ENCODE measurements around the gene OIT3. TPM values are rescaled to one million over a fixed set of nuclear protein-coding genes. Genes with fewer than 3 reads are reported as not detected.

Gene OIT3
- total RNA-seq: not detected

DNA sequence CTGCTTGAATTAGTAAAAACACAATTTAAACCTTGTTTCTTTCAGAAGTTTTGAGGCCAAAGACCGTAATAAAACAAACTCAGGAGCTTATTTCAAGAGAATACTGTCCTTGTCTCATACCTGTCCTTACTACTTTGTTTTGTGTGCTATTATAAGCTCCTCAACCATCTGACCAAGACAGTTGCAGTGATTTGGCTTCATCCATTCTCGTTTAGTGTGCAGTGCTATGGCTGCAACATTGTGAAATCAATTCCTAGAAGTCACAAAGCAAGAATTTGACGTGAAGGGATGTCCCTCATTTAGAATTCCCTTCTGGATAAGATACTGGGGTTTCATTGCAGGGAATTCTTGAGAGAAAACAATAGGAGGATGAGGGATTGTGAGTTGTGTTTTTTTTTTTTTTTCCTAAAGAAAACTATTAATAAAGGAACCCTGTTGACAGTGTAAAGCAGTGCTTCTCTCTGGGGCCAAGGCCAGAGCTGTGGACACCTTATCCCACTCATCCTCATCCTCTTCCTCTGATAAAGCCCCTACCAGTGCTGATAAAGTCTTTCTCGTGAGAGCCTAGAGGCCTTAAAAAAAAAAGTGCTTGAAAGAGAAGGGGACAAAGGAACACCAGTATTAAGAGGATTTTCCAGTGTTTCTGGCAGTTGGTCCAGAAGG is at the start of gene OIT3:
TSS of gene OIT3 (plus strand) at position 604 of the 663 bp plus-strand sequence. CDS start 60 bp downstream, outside the sequence.
- H3K9me3 Mint-ChIP-seq (ENCODE audit: low read depth): no peaks in the 10 kb centered on the region
- no peak within 1 kb of the TSS for H3K4me3 Mint-ChIP-seq
- ChIA-PET CTCF (interaction anchor here (1.0 kb wide), 1 partner anchor 17 kb away, joined by 3 read pairs; no protein-coding TSS in a partner anchor), POLR2A (no interaction called here)
- no peak within 1 kb of the TSS for H3K27ac Mint-ChIP-seq
- intact Hi-C loops (cut with DNase I, micrococcal nuclease): no loop called here
- ATAC-seq (no peak), DNase-seq (no peak)
- H3K27me3 Mint-ChIP-seq: peaks cover 6% of the 10 kb centered on the region
- peaks cover 3% of the 10 kb centered on the region for H3K36me3 Mint-ChIP-seq (ENCODE audit: low read depth)
- H3K4me1 Mint-ChIP-seq: no peaks in the 10 kb centered on the region

DNA sequence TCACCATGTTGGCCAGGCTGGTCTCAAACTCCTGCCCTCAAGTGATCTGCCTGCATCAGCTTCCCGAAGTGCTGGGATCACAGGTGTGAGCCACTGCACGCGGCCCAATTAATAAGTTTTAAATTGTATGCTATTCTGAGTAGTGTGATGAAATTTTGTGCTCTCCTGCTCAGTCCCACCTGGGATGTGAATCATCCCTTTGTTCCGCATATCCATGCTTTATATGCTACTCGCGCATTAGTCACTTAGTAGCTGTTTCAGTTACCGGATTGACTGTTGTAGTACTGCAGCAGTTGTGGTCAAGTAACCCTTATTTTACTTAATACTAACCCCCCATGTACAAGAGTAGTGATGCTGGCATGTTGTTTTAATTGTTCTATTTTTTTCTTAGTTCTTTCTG is 47.3 kb upstream of the OIT3 start:
- Mint-ChIP-seq H3K4me3 (no peak overlapping the region), H3K4me1 (peaks cover 4% of the 10 kb centered on the region), H3K36me3 (ENCODE audit: low read depth) (peaks cover 4% of the 10 kb centered on the region), H3K9me3 (ENCODE audit: low read depth) (no peaks in the 10 kb centered on the region), H3K27ac (no peak overlapping the region), H3K27me3 (no peaks in the 10 kb centered on the region)
- ChIA-PET POLR2A (interaction anchor here (0.6 kb wide), 1 partner anchor 263 kb away, joined by 11 read pairs; no protein-coding TSS in a partner anchor), CTCF (no interaction called here)
- no peak for DNase-seq
- peak; percentile 84 for ATAC-seq
- intact Hi-C loops (cut with DNase I, micrococcal nuclease): no loop called here

DNA sequence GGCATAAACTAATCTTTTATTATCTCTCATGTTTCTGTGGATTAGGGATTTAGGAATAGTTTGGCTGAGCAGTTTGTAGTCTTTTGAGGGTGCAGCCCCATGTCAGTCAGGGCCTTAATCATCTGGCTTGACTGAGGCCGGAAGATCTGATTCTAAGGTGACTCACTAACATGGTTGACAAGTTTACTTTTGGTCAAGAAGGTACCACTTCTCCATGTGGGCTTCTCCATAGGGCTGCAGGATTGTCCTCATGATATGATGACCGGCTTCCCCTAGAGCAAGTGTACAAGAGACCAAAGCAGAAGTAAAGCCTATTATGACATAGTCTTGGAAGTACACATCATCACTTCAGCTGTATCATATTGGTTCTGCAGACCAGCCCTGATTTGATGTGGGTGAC is 45.9 kb upstream of the OIT3 start:
- ATAC-seq: no peak
- Mint-ChIP-seq H3K9me3 (ENCODE audit: low read depth) (no peaks in the 10 kb centered on the region), H3K36me3 (ENCODE audit: low read depth) (peaks cover 4% of the 10 kb centered on the region), H3K4me1 (peaks cover 4% of the 10 kb centered on the region), H3K27ac (no peak overlapping the region), H3K4me3 (no peak overlapping the region), H3K27me3 (no peaks in the 10 kb centered on the region)
- intact Hi-C loops (cut with DNase I, micrococcal nuclease): no loop called here
- CTCF ChIA-PET: no interaction called here
- POLR2A ChIA-PET: no interaction called here
- no peak for DNase-seq

DNA sequence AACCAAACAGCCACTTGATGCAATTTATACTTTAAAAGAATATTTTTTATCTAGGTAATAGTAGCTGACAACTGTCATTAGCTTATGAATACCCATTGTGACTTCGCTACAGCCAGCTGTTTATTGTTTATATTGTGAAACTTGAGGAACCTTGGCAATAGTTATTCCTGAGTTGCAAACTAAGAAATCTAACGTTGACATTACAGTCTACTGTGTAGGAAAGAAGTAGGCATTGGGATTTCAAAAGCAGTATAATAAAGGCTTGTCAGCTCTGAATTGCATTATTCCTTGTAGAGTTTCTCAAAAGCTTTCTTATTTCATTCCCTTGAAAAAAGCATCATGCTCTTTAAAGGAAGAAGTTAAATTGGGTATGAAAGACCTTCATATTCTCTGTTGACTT is 42.7 kb upstream of the OIT3 start:
- Mint-ChIP-seq H3K27ac (no peak overlapping the region), H3K9me3 (ENCODE audit: low read depth) (no peaks in the 10 kb centered on the region), H3K27me3 (no peaks in the 10 kb centered on the region), H3K4me3 (no peak overlapping the region), H3K36me3 (ENCODE audit: low read depth) (peaks cover 4% of the 10 kb centered on the region), H3K4me1 (peaks cover 4% of the 10 kb centered on the region)
- intact Hi-C loops (cut with DNase I, micrococcal nuclease): no loop called here
- ATAC-seq: no peak
- CTCF ChIA-PET: interaction anchor here (0.6 to 1.0 kb wide), 4 partner anchors 24 to 395 kb away, joined by 3 read pairs; no protein-coding TSS in a partner anchor
- no peak for DNase-seq
- POLR2A ChIA-PET: no interaction called here

DNA sequence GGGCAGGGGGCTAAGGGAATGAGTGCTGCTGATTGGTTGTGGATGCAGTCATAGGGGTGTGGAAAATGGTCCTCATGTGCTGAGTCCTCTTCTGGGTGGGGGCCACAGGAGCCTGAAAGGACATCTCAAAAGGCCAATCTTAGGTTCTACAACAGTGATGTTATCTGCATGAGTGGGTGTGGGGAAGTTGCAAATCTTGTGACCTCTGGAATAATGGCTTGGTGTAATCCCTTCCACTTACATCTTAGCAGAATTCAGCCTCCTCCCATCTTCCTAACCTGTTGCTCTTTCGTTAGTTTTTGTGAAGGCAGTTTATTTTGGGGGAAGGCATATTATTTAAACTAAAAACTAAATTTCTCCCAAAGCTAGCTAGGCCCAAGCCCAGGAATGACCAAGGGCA is 42.0 kb upstream of the OIT3 start:
- peaks cover 4% of the 10 kb centered on the region for H3K36me3 Mint-ChIP-seq (ENCODE audit: low read depth)
- ChIA-PET CTCF (interaction anchor here (0.6 to 1.0 kb wide), 2 partner anchors 150 to 394 kb away, joined by 3 read pairs; no protein-coding TSS in a partner anchor), POLR2A (no interaction called here)
- no peaks in the 10 kb centered on the region for H3K4me1 Mint-ChIP-seq
- H3K4me3 Mint-ChIP-seq: no peak overlapping the region
- intact Hi-C loops (cut with DNase I, micrococcal nuclease): no loop called here
- ATAC-seq: no peak
- DNase-seq: no peak
- no peaks in the 10 kb centered on the region for H3K9me3 Mint-ChIP-seq (ENCODE audit: low read depth)
- no peaks in the 10 kb centered on the region for H3K27me3 Mint-ChIP-seq
- no peak overlapping the region for H3K27ac Mint-ChIP-seq

DNA sequence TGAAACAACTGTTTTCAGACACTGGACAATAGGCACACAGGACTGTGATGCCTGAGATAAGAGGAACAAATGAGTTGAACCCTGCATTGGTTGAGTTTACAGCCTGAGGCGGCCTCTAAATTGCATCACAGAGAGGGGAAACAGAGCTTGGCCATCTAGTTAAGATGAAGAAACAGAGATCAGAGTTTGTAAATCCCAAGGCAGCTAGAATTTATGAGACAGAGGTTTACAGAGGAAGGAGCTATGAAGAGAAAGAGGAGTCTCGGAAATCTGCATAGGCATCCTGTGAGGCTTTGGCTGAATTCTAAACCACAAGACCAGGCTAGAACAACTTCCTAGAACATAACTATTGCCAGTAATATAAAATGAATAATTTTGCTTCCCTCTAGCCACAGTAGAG is 41.0 kb upstream of the OIT3 start:
- intact Hi-C loops (cut with DNase I, micrococcal nuclease): no loop called here
- no peak overlapping the region for H3K27ac Mint-ChIP-seq
- no peaks in the 10 kb centered on the region for H3K4me1 Mint-ChIP-seq
- no peaks in the 10 kb centered on the region for H3K9me3 Mint-ChIP-seq (ENCODE audit: low read depth)
- H3K36me3 Mint-ChIP-seq (ENCODE audit: low read depth): peaks cover 4% of the 10 kb centered on the region
- ChIA-PET CTCF (interaction anchor here (0.6 to 1.2 kb wide), 4 partner anchors 10 to 202 kb away, joined by 3 read pairs; no protein-coding TSS in a partner anchor), POLR2A (no interaction called here)
- DNase-seq (no peak), ATAC-seq (no peak)
- no peak overlapping the region for H3K4me3 Mint-ChIP-seq
- H3K27me3 Mint-ChIP-seq: no peaks in the 10 kb centered on the region

DNA sequence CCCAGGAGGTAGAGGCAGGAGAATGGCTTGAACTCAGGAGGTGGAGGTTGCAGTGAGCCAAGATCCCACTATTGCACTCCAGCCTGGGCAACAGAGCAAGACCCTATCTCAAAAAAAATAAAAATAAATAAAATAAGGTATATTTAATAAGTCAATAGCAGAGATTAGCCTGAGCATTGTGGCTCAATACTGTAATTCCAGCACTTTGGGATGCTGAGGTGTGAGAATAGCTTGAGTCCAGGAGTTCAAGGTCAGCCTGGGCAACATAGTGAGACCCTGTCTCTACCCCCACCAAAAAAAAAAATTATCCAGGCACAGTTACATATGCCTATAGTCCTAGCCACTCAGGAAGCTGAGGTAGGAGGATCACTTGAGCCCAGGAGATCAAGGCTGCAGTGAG is 38.4 kb upstream of the OIT3 start:
- no peaks in the 10 kb centered on the region for H3K9me3 Mint-ChIP-seq (ENCODE audit: low read depth)
- CTCF ChIA-PET: no interaction called here
- POLR2A ChIA-PET: interaction anchor here (0.6 kb wide), 1 partner anchor 101 kb away, joined by 6 read pairs; no protein-coding TSS in a partner anchor
- no peak overlapping the region for H3K4me3 Mint-ChIP-seq
- ATAC-seq: no peak
- DNase-seq: no peak
- H3K36me3 Mint-ChIP-seq (ENCODE audit: low read depth): no peaks in the 10 kb centered on the region
- no peak overlapping the region for H3K27ac Mint-ChIP-seq
- no peaks in the 10 kb centered on the region for H3K27me3 Mint-ChIP-seq
- no peaks in the 10 kb centered on the region for H3K4me1 Mint-ChIP-seq
- intact Hi-C loops (cut with DNase I, micrococcal nuclease): no loop called here

DNA sequence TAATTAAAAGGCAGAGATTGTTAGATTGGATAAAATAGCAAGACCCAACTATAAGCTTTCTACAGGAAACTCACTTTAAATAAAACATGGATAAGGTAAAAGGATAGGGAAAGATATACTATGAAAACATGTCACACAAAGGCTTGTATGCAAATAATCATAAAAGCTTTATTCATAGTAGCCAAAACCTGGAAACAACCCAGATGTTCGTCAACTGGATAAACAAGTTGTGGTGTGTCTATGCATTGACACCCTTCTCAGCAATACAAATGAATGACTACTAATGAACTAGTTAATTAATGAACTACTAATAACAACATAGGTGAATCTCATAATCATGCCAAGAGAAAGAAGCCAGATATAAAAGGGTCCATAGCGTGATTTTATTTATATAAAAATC is 37.7 kb upstream of the OIT3 start:
- DNase-seq: no peak
- H3K27me3 Mint-ChIP-seq: no peaks in the 10 kb centered on the region
- no peak for ATAC-seq
- no peak overlapping the region for H3K4me3 Mint-ChIP-seq
- H3K4me1 Mint-ChIP-seq: no peaks in the 10 kb centered on the region
- H3K27ac Mint-ChIP-seq: no peak overlapping the region
- H3K36me3 Mint-ChIP-seq (ENCODE audit: low read depth): no peaks in the 10 kb centered on the region
- no peaks in the 10 kb centered on the region for H3K9me3 Mint-ChIP-seq (ENCODE audit: low read depth)
- ChIA-PET CTCF (no interaction called here), POLR2A (interaction anchor here (0.6 kb wide), 1 partner anchor 102 kb away, joined by 6 read pairs; no protein-coding TSS in a partner anchor)
- intact Hi-C loops (cut with DNase I, micrococcal nuclease): no loop called here

DNA sequence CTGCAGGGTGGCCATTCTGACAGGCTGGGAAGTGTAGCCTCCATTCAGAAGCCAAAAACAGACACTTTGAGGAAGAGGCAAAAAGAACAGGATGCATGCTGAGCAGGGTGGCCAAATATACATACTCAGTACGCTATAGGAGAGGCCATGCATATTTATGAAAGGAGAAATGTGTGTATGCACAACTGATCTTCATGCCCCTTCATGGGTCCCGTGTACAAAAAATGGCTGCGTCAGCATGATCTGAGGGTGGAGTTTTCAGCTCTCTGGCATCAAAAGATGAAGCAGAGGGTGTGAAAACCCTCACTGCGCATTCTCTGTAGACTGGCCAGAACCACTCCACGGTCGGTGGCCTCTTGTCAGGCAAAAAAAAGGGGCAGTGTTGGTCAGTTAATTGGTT is 35.5 kb upstream of the OIT3 start:
- Mint-ChIP-seq H3K27me3 (no peaks in the 10 kb centered on the region), H3K9me3 (ENCODE audit: low read depth) (no peaks in the 10 kb centered on the region), H3K4me3 (no peak overlapping the region), H3K4me1 (no peaks in the 10 kb centered on the region), H3K27ac (no peak overlapping the region), H3K36me3 (ENCODE audit: low read depth) (no peaks in the 10 kb centered on the region)
- intact Hi-C loops (cut with DNase I, micrococcal nuclease): no loop called here
- DNase-seq (no peak), ATAC-seq (no peak)
- ChIA-PET CTCF (interaction anchor here (1.3 to 1.9 kb wide), 2 partner anchors 31 to 671 kb away, joined by 3 to 5 read pairs; no protein-coding TSS in a partner anchor), POLR2A (no interaction called here)

DNA sequence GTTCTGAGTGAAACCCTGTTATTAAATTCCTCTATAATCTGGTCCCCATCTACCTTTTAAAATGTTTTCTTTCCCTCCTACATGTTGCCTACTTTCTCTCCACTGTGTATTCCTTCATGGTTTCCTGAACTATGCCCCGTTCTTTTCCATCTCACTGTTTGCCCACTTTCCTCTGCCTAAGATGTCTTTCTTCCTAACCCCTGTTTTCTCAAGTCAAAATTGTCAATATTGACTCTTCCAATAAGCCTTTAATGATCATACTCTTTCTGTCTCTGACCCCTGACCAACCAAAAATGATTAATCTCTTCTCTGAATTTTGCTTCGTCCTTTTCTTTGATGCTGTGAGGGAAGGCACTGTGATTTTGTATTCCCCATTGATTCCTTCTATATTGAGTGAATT is 30.6 kb upstream of the OIT3 start:
- ATAC-seq (no peak), DNase-seq (no peak)
- Mint-ChIP-seq H3K27me3 (no peaks in the 10 kb centered on the region), H3K27ac (no peak overlapping the region), H3K4me1 (no peaks in the 10 kb centered on the region), H3K36me3 (ENCODE audit: low read depth) (no peaks in the 10 kb centered on the region), H3K9me3 (ENCODE audit: low read depth) (no peaks in the 10 kb centered on the region), H3K4me3 (no peak overlapping the region)
- intact Hi-C loops (cut with DNase I, micrococcal nuclease): no loop called here
- POLR2A ChIA-PET: no interaction called here
- CTCF ChIA-PET: interaction anchor here (0.6 kb wide), 1 partner anchor 23 kb away, joined by 3 read pairs; no protein-coding TSS in a partner anchor

DNA sequence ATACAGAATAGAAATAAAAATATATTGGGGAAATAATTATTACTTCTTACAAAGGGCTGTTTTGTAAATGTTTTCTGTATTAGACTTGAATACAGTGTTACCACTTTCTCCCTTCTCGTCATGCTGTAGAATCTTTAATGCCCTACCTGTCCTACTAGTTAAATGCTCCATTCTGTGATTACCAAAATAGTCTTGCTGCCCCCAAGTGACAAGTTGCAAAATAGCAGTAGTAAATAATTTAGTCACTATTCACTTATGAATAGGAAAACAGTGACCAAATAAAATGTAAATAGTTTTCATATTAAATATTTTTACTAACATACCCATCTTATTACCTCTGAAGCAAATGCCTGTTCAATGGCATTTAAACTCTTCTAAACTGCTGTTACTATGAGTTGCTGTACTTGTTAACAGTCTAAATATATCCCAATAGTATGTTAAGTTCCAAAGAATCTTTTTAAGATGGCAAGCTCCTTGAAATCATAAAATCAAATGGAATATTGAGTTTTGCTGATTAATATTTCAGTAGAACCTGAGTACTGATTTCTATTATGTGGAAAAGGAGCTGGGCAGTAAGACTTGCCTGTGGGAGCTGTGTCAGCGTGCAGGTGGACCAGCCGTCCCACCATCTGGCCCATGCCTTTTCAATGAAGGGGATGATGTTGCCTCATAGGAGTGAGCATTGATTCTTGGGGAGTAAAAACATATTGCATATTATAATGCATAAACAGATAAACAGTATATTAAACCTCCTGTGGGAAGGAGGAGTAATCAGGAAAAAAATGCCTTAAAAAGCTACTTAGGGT is 18.1 kb upstream of the OIT3 start:
- intact Hi-C loops (cut with DNase I, micrococcal nuclease): loop anchor here (1.0 to 2.0 kb wide), 2 partner anchors 183 to 511 kb away; partner anchors contain the start of gene MCU (in 1 of the 2)
- Mint-ChIP-seq H3K4me3 (no peak overlapping the region), H3K4me1 (no peaks in the 10 kb centered on the region), H3K9me3 (ENCODE audit: low read depth) (no peaks in the 10 kb centered on the region), H3K27ac (no peak overlapping the region), H3K36me3 (ENCODE audit: low read depth) (peaks cover 15% of the 10 kb centered on the region), H3K27me3 (no peaks in the 10 kb centered on the region)
- POLR2A ChIA-PET: no interaction called here
- peak; percentile 39 for ATAC-seq
- no peak for DNase-seq
- CTCF ChIA-PET: interaction anchor here (0.6 to 1.2 kb wide), 7 partner anchors 15 to 859 kb away, joined by 3 to 8 read pairs (median 3); no protein-coding TSS in a partner anchor

DNA sequence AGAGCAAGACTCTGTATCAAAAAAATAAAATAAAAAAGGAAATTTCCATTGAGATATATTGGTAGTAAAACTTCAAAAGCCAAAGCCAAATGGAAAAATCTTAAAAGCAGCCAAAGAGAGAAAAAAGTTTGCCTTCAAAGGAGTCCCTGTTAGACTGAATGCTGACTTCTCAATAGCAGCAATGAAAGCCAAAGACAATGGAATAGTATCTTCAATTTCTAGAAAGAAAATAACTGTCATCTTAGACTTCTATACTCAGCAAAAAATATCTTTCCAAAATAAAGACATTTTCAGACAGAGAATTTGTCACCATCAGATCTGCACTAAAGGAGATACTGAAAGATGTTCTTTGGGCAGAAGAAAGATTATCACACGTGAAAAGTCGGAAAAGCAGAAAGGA is 14.3 kb upstream of the OIT3 start:
- DNase-seq (no peak), ATAC-seq (no peak)
- Mint-ChIP-seq H3K27me3 (no peaks in the 10 kb centered on the region), H3K9me3 (ENCODE audit: low read depth) (peaks cover 12% of the 10 kb centered on the region), H3K4me1 (peaks cover 5% of the 10 kb centered on the region), H3K27ac (no peak overlapping the region), H3K36me3 (ENCODE audit: low read depth) (peaks cover 15% of the 10 kb centered on the region), H3K4me3 (no peak overlapping the region)
- CTCF ChIA-PET: no interaction called here
- intact Hi-C loops (cut with DNase I, micrococcal nuclease): no loop called here
- POLR2A ChIA-PET: no interaction called here

All from activated CD4-positive, alpha-beta T cell treated with anti-CD3 and anti-CD28 coated beads for 36 hours (primary cell).